Peyer's patch (tissue), 4 donors: ENCODE results near the gene PRAF2. TPM values are rescaled to one million over a fixed set of nuclear protein-coding genes. Genes with fewer than 3 reads are reported as not detected.

Experiments
- DNase-seq, 3 donors: peaks; one replicate each; pipeline ENCODE4 v3.0.0-alpha.2; 2017 to 2019
- H3K27ac ChIP-seq, 4 donors: fragments of 200-600 bp; sonication (generic); one replicate each; pipeline ENCODE4 v1.5.1; 2016 to 2019
- H3K27me3 ChIP-seq, 2 donors: fragments of 200-600 bp; sonication (generic); one replicate each; pipeline ENCODE4 v1.5.1; 2019
- H3K36me3 ChIP-seq, 3 donors: fragments of 200-600 bp; sonication (generic); one replicate each; pipeline ENCODE4 v1.5.1; 2016 to 2019
- H3K4me1 ChIP-seq, 4 donors: fragments of 200-600 bp; sonication (generic); one replicate each; pipeline ENCODE4 v1.5.1; 2016 to 2019
- H3K4me3 ChIP-seq, 4 donors: fragments of 200-600 bp; sonication (generic); 1 replicate in 3 of 4; 2 replicates in 1 of 4; pipeline ENCODE4 v1.5.1; 2016 to 2019; ENCODE audit warnings: mild to moderate bottlenecking in 1 of 4
- H3K9me3 ChIP-seq, 4 donors: fragments of 200-600 bp; sonication (generic); one replicate each; pipeline ENCODE4 v1.5.1; 2016 to 2019; ENCODE audit warnings: mild to moderate bottlenecking in 1 of 4
- POLR2A ChIP-seq, 2 donors: fragments of 450-650 bp; IDR thresholded peaks; one replicate each; pipeline ENCODE4 v1.5.1; 2017; ENCODE audit warnings: antibody characterized with exemption in 2 of 2, mild to moderate bottlenecking in 2 of 2, moderate library complexity in 2 of 2
- total RNA-seq, 4 donors: library from RNA; depleted of rRNA; stranded (reverse); fragments of >200 nt; gene quantifications; one replicate each; pipeline ENCODE4 v1.1.0, GENCODE V29; 2016
- TF ChIP-seq, protein P1 (sequence below), 6 experiments: fragments of 450-650 bp in 4 of 6; fragments of 200-600 bp in 2 of 6; sonication (generic) in 1 of 6; IDR thresholded peaks; one replicate each; pipeline ENCODE4 v1.5.1; 2017 to 2019; ENCODE audit warnings: antibody characterized with exemption in 6 of 6, mild to moderate bottlenecking in 3 of 6, moderate library complexity in 1 of 6

Gene PRAF2
- total RNA-seq, 4 donors from 2014 or later, result 2.8 to 9.8 (median 4.4) TPM

DNA sequence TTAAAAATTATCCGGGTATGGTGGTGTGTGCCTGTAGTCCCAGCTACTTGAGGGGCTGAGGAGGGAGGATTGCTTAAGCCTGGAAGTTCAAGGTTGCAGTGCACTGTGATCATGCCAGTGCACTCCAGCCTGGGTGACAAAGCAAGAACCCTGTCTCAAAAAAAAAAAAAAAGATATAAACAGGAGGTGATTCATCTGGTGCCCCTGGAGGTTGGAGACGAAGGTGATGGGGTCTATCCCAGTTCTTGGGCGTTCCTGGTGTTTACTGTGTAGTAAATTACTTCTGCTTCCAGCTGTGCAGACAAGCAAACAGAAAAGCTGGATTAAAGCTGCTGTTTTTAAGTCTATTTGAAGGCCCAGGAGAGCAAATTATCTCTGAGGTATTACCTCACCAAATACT is 29.8 kb upstream of the PRAF2 start:
- H3K27ac ChIP-seq, result no peak overlapping the region
- H3K9me3 ChIP-seq, result no peaks in the 10 kb centered on the region
- no peak overlapping the region for H3K4me3 ChIP-seq
- DNase-seq, result no peak
- peaks cover 0 to 4% (median 0%) of the 10 kb centered on the region in 4 donors for H3K4me1 ChIP-seq
- no peaks in the 10 kb centered on the region for H3K36me3 ChIP-seq
- no peaks in the 10 kb centered on the region for H3K27me3 ChIP-seq
- TF ChIP-seq, protein P1, sequence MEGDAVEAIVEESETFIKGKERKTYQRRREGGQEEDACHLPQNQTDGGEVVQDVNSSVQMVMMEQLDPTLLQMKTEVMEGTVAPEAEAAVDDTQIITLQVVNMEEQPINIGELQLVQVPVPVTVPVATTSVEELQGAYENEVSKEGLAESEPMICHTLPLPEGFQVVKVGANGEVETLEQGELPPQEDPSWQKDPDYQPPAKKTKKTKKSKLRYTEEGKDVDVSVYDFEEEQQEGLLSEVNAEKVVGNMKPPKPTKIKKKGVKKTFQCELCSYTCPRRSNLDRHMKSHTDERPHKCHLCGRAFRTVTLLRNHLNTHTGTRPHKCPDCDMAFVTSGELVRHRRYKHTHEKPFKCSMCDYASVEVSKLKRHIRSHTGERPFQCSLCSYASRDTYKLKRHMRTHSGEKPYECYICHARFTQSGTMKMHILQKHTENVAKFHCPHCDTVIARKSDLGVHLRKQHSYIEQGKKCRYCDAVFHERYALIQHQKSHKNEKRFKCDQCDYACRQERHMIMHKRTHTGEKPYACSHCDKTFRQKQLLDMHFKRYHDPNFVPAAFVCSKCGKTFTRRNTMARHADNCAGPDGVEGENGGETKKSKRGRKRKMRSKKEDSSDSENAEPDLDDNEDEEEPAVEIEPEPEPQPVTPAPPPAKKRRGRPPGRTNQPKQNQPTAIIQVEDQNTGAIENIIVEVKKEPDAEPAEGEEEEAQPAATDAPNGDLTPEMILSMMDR (IDR thresholded peaks at IDR 0.05), result no peak

DNA sequence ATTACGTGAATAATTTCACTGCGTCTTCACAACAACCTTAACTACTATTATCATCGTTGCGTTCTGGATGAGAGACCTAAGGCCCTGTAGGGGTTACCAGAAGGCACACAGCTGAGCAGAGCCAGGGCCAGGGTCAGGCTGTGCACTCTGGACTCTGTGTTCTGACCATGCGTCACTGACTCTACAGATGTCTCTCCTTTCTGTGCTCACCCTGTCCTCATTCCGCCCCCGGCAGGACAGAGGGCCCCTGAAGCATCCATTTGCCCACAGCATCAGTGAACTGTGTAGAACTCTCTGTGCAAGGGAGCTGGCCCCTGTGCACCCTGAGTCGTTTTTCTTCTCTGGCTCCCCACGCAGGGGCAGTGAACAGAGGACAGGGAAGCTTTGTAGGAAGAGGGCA is 28.4 kb upstream of the PRAF2 start:
- no peak for DNase-seq
- Histone ChIP-seq H3K4me3 (no peak overlapping the region), H3K4me1 (peaks cover 0 to 4% (median 0%) of the 10 kb centered on the region in 4 donors), H3K9me3 (no peaks in the 10 kb centered on the region), H3K36me3 (no peaks in the 10 kb centered on the region), H3K27ac (no peak overlapping the region), H3K27me3 (no peaks in the 10 kb centered on the region)
- no peak for TF ChIP-seq POLR2A (IDR thresholded peaks at IDR 0.05)

DNA sequence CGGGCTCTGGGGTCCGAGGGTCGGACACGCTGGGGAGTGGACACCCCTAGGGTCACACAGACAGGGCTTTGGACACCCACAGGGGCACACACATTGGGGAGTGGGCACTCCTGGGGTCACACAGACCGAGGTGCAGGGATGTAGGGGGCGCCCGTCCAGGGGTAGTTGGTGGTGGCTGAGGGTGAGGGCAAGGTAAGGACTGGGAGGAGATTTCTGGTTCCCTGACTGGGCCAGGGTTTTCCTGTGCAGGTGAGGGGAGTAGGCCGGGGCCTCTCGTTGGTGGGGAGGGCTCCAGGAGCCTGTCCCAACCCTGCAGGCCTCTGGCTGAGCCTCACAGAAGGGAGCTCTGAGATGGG is 27.8 kb upstream of the PRAF2 start:
- peaks cover 0 to 4% (median 0%) of the 10 kb centered on the region in 4 donors for H3K4me1 ChIP-seq
- peak overlapping the region; percentile 47 to 64 (median 56) for H3K4me3 ChIP-seq
- no peaks in the 10 kb centered on the region for H3K36me3 ChIP-seq
- H3K27me3 ChIP-seq, result no peaks in the 10 kb centered on the region
- TF ChIP-seq, protein P1 (IDR thresholded peaks at IDR 0.05), result no peak
- TF ChIP-seq POLR2A (IDR thresholded peaks at IDR 0.05), result no peak
- DNase-seq, result no peak
- no peaks in the 10 kb centered on the region for H3K9me3 ChIP-seq
- H3K27ac ChIP-seq, result peak overlapping the region; percentile 74 to 86 (median 81)

DNA sequence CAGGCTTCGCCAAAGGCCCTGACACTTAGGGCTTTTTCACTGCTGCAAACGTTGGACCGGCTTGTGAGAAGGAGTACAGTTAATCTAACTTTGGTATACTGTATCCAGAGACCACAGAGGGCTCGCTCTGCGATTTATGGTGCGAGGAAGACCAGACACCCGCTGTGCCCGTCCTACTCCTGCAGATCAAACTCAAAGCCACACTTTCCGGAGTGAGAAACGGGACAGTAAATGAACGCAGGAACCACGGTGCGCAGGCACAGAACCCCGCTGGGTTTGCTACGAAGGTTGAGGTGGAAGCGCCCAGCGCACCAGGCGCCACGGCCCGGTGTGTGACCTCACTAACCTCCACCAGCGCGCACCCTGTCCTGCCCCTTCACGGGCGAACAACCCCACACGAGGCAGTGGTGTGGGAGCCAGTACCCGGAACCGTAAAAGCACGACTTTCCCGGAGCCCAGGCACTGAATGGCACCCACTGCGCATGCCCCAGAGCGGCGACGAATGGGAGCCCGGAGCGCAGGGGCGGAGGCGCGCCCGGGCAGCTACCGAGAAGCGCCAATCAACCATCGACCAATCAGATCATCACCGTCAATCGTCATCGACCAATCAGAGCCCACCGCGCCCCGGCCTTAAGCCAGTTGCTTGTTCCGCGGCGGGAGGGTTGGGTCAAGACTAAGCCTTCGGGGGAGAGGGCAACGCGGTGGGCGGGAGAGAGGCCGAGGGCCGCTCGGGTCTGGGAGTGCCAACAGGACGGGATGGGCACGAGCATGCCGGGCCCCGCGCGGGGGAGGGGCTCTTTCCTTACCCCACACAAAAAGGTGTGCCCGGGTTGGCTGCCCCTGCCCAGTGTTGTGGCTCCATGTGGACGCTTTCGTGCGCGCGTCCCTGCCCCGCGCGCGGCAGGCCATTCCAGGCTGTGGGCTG is 27.2 kb upstream of the PRAF2 start:
- Histone ChIP-seq H3K4me3 (peak overlapping the region; percentile 47 to 64 (median 56)), H3K36me3 (no peaks in the 10 kb centered on the region), H3K27me3 (no peaks in the 10 kb centered on the region), H3K9me3 (no peaks in the 10 kb centered on the region), H3K27ac (peak overlapping the region; percentile 74 to 86 (median 81)), H3K4me1 (peaks cover 0 to 4% (median 0%) of the 10 kb centered on the region in 4 donors)
- peak; percentile 54 to 60 for TF ChIP-seq POLR2A (IDR thresholded peaks at IDR 0.05)
- TF ChIP-seq, protein P1 (IDR thresholded peaks at IDR 0.05), result no peak
- DNase-seq, result peak; percentile 87 to 95 (median 92)

DNA sequence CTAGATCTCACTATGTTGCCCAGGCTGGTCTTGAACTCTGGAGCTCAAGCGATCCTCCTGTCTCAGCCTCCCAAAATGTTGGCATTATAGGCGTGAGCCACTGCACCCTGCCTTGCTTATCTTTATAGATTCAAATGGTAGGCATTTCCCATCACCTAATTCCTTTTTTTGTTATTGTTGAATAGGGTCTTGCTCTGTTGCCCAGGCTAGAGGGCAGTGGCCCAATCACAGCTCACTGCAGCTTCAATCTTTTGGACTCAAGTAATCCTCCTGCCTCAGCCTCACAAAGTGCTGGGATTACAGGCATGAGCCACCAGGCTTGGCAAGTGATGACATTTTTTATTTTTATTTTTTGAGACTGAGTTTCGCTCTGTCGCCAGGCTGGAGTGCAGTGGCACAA is 22.6 kb upstream of the PRAF2 start:
- DNase-seq, result no peak
- no peak overlapping the region for H3K27ac ChIP-seq
- H3K4me1 ChIP-seq, result peaks cover 0 to under 1% (median 0%) of the 10 kb centered on the region in 4 donors
- H3K27me3 ChIP-seq, result no peaks in the 10 kb centered on the region
- no peaks in the 10 kb centered on the region for H3K9me3 ChIP-seq
- H3K4me3 ChIP-seq, result no peak overlapping the region
- no peaks in the 10 kb centered on the region for H3K36me3 ChIP-seq
- TF ChIP-seq POLR2A (IDR thresholded peaks at IDR 0.05), result no peak
- TF ChIP-seq, protein P1 (IDR thresholded peaks at IDR 0.05), result no peak

DNA sequence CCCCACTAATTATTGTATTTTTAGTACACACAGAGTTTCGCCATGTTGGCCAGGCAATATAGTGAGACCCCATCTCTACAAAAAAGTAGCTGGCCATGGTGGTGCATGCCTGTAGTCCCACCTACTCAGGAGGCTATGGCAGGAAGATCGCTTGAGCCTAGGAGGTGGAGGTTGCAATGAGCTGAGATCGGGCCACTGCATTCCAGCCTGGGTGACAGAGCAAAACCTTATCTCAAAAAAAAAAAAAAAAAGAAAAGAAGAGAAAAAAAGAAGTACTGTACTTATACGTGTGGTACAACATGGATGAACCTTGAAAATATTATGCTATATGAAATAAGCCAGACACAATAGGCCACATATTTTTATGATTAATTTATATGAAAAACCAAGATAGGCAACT is 15.8 kb upstream of the PRAF2 start:
- TF ChIP-seq POLR2A (IDR thresholded peaks at IDR 0.05), result no peak
- TF ChIP-seq, protein P1 (IDR thresholded peaks at IDR 0.05), result no peak
- no peaks in the 10 kb centered on the region for H3K4me1 ChIP-seq
- no peaks in the 10 kb centered on the region for H3K36me3 ChIP-seq
- DNase-seq, result no peak
- H3K4me3 ChIP-seq, result no peak overlapping the region
- H3K27ac ChIP-seq, result no peak overlapping the region
- no peaks in the 10 kb centered on the region for H3K9me3 ChIP-seq
- no peaks in the 10 kb centered on the region for H3K27me3 ChIP-seq
